HG03175 (cell line): ENCODE results near the gene UTRN.
A peak's percentile ranks its signal among the peaks of the same experiment; 100 is the strongest.

Experiments
- ATAC-seq: cut with Tn5 transposase; IDR thresholded peaks from one replicate; pipeline ENCODE4 v1.9.1; 2021; ENCODE audit warnings: mild to moderate bottlenecking, moderate library complexity; ENCODE audit not compliant: unreplicated experiment

UTRN gene

GRCh38 chr6:144279484-144280150, 5.5 kb upstream of the UTRN start:
- ATAC-seq: no peak

GRCh38 chr6:144283646-144284477, 1.3 kb upstream of the UTRN start:
- ATAC-seq: no peak

GRCh38 chr6:144284478-144284782, 705 bp upstream of the UTRN start:
- no peak for ATAC-seq

- peak; percentile 26 for ATAC-seq
Measured at GRCh38 chr6:144285548-144285797, 338 bp downstream of the UTRN start.

- peak; percentile 36 for ATAC-seq
Measured at GRCh38 chr6:144285798-144286502, 815 bp downstream of the UTRN start.

GRCh38 chr6:144286503-144287393, 1.6 kb downstream of the UTRN start:
- no peak for ATAC-seq

- ATAC-seq: no peak
Measured at GRCh38 chr6:144289006-144289405, 3.9 kb downstream of the UTRN start.

- ATAC-seq: no peak
Measured at GRCh38 chr6:144292372-144292771, 7.2 kb downstream of the UTRN start.

- ATAC-seq: no peak
Measured at GRCh38 chr6:144294016-144294415, 8.9 kb downstream of the UTRN start.

- ATAC-seq: no peak
Measured at GRCh38 chr6:144295211-144295610, 10.1 kb downstream of the UTRN start.

GRCh38 chr6:144295981-144296767, 11.0 kb downstream of the UTRN start:
- no peak for ATAC-seq

- no peak for ATAC-seq
Measured at GRCh38 chr6:144296973-144297372, 11.8 kb downstream of the UTRN start.

GRCh38 chr6:144297511-144298100, 12.5 kb downstream of the UTRN start:
- no peak for ATAC-seq

- no peak for ATAC-seq
Measured at GRCh38 chr6:144298194-144298593, 13.1 kb downstream of the UTRN start.

- ATAC-seq: no peak
Measured at GRCh38 chr6:144298916-144299315, 13.8 kb downstream of the UTRN start.

- no peak for ATAC-seq
Measured at GRCh38 chr6:144302701-144303372, 17.7 kb downstream of the UTRN start.

GRCh38 chr6:144304223-144304848, 19.2 kb downstream of the UTRN start:
- ATAC-seq: no peak

- ATAC-seq: peak; percentile 30
Measured at GRCh38 chr6:144305567-144305966, 20.4 kb downstream of the UTRN start.

- peak; percentile 91 for ATAC-seq
Measured at GRCh38 chr6:144305985-144306384, 20.9 kb downstream of the UTRN start.
